ENCODE measurements around the gene KANK2.

DNA sequence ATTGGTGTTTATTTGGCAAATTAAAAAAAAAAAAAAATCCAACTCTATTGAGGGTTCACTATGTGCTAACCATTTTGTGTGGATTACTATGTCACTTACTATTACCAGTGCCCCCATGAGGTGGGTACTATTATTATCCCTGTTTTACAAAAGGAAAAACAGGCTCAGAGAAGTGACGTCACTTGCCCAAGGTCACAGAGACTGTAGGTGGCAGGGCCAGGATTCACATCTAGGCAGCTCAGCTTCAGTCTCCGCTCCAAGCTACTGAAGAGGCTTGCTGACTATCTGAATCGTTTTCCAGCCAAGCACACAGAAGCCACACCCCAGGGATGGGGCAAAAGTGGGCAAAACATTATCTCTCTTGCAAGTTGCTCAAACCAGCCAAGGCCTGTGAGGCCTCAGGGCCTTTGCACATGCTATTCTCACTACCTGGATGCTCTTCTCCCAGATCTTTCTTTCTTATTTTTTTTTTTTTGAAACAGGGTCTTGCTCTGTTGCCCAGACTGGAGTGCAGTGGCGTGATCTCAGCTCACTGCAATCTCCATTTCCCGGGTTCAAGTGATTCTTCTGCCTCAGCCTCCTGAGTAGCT lies 37.2 kb upstream of the KANK2 start:
- no peak for TF ChIP-seq EZH2 (IDR thresholded peaks at IDR 0.05; ENCODE audit: low read depth, low read length, severe bottlenecking)
- TF ChIP-seq TAF1 (IDR thresholded peaks at IDR 0.05; ENCODE audit: low read depth, low read length), result no peak
- TF ChIP-seq, protein P1, sequence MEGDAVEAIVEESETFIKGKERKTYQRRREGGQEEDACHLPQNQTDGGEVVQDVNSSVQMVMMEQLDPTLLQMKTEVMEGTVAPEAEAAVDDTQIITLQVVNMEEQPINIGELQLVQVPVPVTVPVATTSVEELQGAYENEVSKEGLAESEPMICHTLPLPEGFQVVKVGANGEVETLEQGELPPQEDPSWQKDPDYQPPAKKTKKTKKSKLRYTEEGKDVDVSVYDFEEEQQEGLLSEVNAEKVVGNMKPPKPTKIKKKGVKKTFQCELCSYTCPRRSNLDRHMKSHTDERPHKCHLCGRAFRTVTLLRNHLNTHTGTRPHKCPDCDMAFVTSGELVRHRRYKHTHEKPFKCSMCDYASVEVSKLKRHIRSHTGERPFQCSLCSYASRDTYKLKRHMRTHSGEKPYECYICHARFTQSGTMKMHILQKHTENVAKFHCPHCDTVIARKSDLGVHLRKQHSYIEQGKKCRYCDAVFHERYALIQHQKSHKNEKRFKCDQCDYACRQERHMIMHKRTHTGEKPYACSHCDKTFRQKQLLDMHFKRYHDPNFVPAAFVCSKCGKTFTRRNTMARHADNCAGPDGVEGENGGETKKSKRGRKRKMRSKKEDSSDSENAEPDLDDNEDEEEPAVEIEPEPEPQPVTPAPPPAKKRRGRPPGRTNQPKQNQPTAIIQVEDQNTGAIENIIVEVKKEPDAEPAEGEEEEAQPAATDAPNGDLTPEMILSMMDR (IDR thresholded peaks at IDR 0.05; ENCODE audit: control extremely low read depth in 1 of 3, insufficient read depth in 1 of 3, low read depth in 1 of 3, low read length in 3 of 3), result no peak
- no peak for TF ChIP-seq CREB1 (IDR thresholded peaks at IDR 0.05)
- no peak for TF ChIP-seq RAD21 (IDR thresholded peaks at IDR 0.05 in 1 of 2, conservative IDR thresholded peaks at IDR 0.05 in 1 of 2; ENCODE audit: low read depth in 2 of 2, low read length in 2 of 2)
- no peak for TF ChIP-seq POLR2A (IDR thresholded peaks at IDR 0.05; ENCODE audit: control extremely low read depth in 1 of 2, low read depth in 2 of 2, low read length in 2 of 2)
- no peak for TF ChIP-seq SIN3A (conservative IDR thresholded peaks at IDR 0.05 in 1 of 2, IDR thresholded peaks at IDR 0.05 in 1 of 2; ENCODE audit: low read depth in 1 of 2, low read length in 2 of 2)
- no peak for TF ChIP-seq BRCA1 (IDR thresholded peaks at IDR 0.05; ENCODE audit: low read depth, low read length)
- TF ChIP-seq CHD2 (IDR thresholded peaks at IDR 0.05; ENCODE audit: low read length), result no peak
- no peak for TF ChIP-seq YY1 (IDR thresholded peaks at IDR 0.05; ENCODE audit: low read depth, low read length)
- no peak for TF ChIP-seq EP300 (IDR thresholded peaks at IDR 0.05; ENCODE audit: borderline replicate concordance in 1 of 2, low read depth in 2 of 2, low read length in 2 of 2)
- TF ChIP-seq, protein P2, sequence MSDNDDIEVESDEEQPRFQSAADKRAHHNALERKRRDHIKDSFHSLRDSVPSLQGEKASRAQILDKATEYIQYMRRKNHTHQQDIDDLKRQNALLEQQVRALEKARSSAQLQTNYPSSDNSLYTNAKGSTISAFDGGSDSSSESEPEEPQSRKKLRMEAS (IDR thresholded peaks at IDR 0.05), result no peak

Measured in H1 (cell line).